GM23248 (cell line): ENCODE data around the gene AKR1C3. TPM values are rescaled to one million over a fixed set of nuclear protein-coding genes. Genes with fewer than 3 reads are reported as not detected.

Experiments used
- DNase-seq: peaks from one replicate; pipeline ENCODE4 v3.0.0-alpha.2; 2015
- H2AFZ ChIP-seq: fragments of 200-600 bp; sonication (generic); 2 replicates; pipeline ENCODE4 v1.6.1; 2016; ENCODE audit warnings: antibody characterized with exemption
- H3F3A ChIP-seq: fragments of 200-600 bp; sonication (generic); 2 replicates; pipeline ENCODE4 v1.6.1; 2016; ENCODE audit warnings: mild to moderate bottlenecking, antibody characterized with exemption, mixed run types; ENCODE audit not compliant: insufficient read depth
- H3K27ac ChIP-seq: fragments of 200-600 bp; sonication (generic); 2 replicates; pipeline ENCODE4 v1.5.1; 2016; ENCODE audit warnings: mild to moderate bottlenecking
- H3K27me3 ChIP-seq: fragments of 200-600 bp; sonication (generic); replicated peaks from 2 replicates; pipeline ENCODE4 v1.6.1; 2016; ENCODE audit warnings: mild to moderate bottlenecking; ENCODE audit not compliant: insufficient read depth
- H3K36me3 ChIP-seq: fragments of 200-600 bp; sonication (generic); 2 replicates; pipeline ENCODE4 v1.6.1; 2016; ENCODE audit warnings: low read depth, mild to moderate bottlenecking
- H3K4me1 ChIP-seq: fragments of 200-600 bp; sonication (generic); 2 replicates; pipeline ENCODE4 v1.6.1; 2016; ENCODE audit warnings: mild to moderate bottlenecking; ENCODE audit not compliant: insufficient read depth
- H3K4me2 ChIP-seq: fragments of 200-600 bp; sonication (generic); one replicate; pipeline ENCODE4 v1.6.1; 2016; ENCODE audit warnings: mild to moderate bottlenecking; ENCODE audit not compliant: unreplicated experiment
- H3K4me3 ChIP-seq: fragments of 200-600 bp; sonication (generic); 2 replicates; pipeline ENCODE4 v1.5.1; 2016; ENCODE audit warnings: mild to moderate bottlenecking
- H3K79me2 ChIP-seq: fragments of 200-600 bp; sonication (generic); 2 replicates; pipeline ENCODE4 v1.6.1; 2016; ENCODE audit warnings: mild to moderate bottlenecking; ENCODE audit not compliant: insufficient read depth
- H3K9ac ChIP-seq: fragments of 200-600 bp; sonication (generic); 2 replicates; pipeline ENCODE4 v1.6.1; 2016; ENCODE audit warnings: mild to moderate bottlenecking
- H3K9me2 ChIP-seq: fragments of 200-600 bp; sonication (generic); 2 replicates; pipeline ENCODE4 v1.6.1; 2016; ENCODE audit warnings: mixed run types, mild to moderate bottlenecking, moderate library complexity; ENCODE audit not compliant: insufficient read depth
- H3K9me3 ChIP-seq: fragments of 200-600 bp; sonication (generic); one replicate; pipeline ENCODE4 v1.6.1; 2017; ENCODE audit warnings: low read depth
- H4K20me1 ChIP-seq: fragments of 200-600 bp; sonication (generic); 2 replicates; pipeline ENCODE4 v1.6.0; 2016; ENCODE audit not compliant: insufficient read depth
- EZH2 ChIP-seq: fragments of 200-600 bp; sonication (generic); IDR thresholded peaks from 2 replicates; pipeline ENCODE4 v1.6.1; 2018; ENCODE audit warnings: antibody characterized with exemption, mild to moderate bottlenecking; ENCODE audit not compliant: insufficient read depth, poor library complexity, severe bottlenecking
- EZH2phosphoT487 ChIP-seq: fragments of 200-600 bp; sonication (generic); IDR thresholded peaks from 2 replicates; pipeline ENCODE4 v1.6.1; 2018; ENCODE audit warnings: antibody characterized with exemption, moderate library complexity, mild to moderate bottlenecking, low read depth; ENCODE audit not compliant: insufficient read depth
- WGBS, 2 experiments: methylation state at CpG; one replicate each; pipeline ENCODE4 v1.1.6; 2015 to 2017; ENCODE audit warnings: low lambda C conversion rate in 2 of 2, low coverage in 1 of 2; ENCODE audit errors: missing lambda C conversion rate in 2 of 2; 5-methylcytosine and 5-hydroxymethylcytosine counted together
- in situ Hi-C: fragments of 300-500 bp; cut with MboI; formaldehyde crosslinking; loops from 2 replicates; pipeline ENCODE4 v1.15.0; 2020
- polyA plus RNA-seq: library from polyadenylated mRNA; unstranded; fragments of >200 nt; fragmentation: Nextera tagmentation; extraction: Ambion mirVana; gene quantifications from 2 replicates; pipeline ENCODE4 v1.2.1, GENCODE V29; 2016
- total RNA-seq: library from RNA; depleted of rRNA; stranded (reverse); fragments of >200 nt; shearing (Covaris generic); gene quantifications from 2 replicates; pipeline ENCODE4 v1.2.3, GENCODE V29; 2014

AKR1C3 gene
- total and polyA plus RNA-seq, 2 experiments from 2014 or later = 23.2 to 51.8 TPM

GRCh38 chr10:5081091-5081490 lies 13.1 kb upstream of the AKR1C3 start:
- H3K4me2 ChIP-seq = no peak overlapping the region
- H3K9ac ChIP-seq = no peak overlapping the region
- H3K4me1 ChIP-seq = peaks cover 10% of the 10 kb centered on the region
- no peak for TF ChIP-seq EZH2
- no peak for TF ChIP-seq EZH2phosphoT487
- H3F3A ChIP-seq = no peaks in the 10 kb centered on the region
- no peaks in the 10 kb centered on the region for H3K9me2 ChIP-seq
- no peaks in the 10 kb centered on the region for H3K79me2 ChIP-seq
- H4K20me1 ChIP-seq = no peaks in the 10 kb centered on the region
- no peak for DNase-seq
- no peaks in the 10 kb centered on the region for H3K27me3 ChIP-seq
- H3K36me3 ChIP-seq = no peaks in the 10 kb centered on the region
- H3K9me3 ChIP-seq = no peaks in the 10 kb centered on the region
- H3K27ac ChIP-seq = no peak overlapping the region
- no peak overlapping the region for H2AFZ ChIP-seq
- 96 to 100% methylated on average over 1 of the region's 1 CpG for WGBS, 2 experiments
- in situ Hi-C loops = no loop called here
- H3K4me3 ChIP-seq = no peak overlapping the region

GRCh38 chr10:5088703-5089261 lies 5.4 kb upstream of the AKR1C3 start:
- Histone ChIP-seq H3K36me3 (no peaks in the 10 kb centered on the region), H3K79me2 (no peaks in the 10 kb centered on the region), H3K9ac (no peak overlapping the region), H3F3A (no peaks in the 10 kb centered on the region), H2AFZ (no peak overlapping the region), H3K4me2 (no peak overlapping the region), H3K9me2 (no peaks in the 10 kb centered on the region), H4K20me1 (no peaks in the 10 kb centered on the region), H3K4me1 (peaks cover 6% of the 10 kb centered on the region; the same call in 1 of the 2 replicates), H3K27me3 (no peaks in the 10 kb centered on the region), H3K9me3 (no peaks in the 10 kb centered on the region), H3K4me3 (no peak overlapping the region), H3K27ac (no peak overlapping the region)
- in situ Hi-C loops = no loop called here
- no peak for DNase-seq
- WGBS, 2 experiments = 74 to 80% methylated on average over 2 of the region's 2 CpGs
- TF ChIP-seq EZH2 (no peak), EZH2phosphoT487 (no peak)

DNA sequence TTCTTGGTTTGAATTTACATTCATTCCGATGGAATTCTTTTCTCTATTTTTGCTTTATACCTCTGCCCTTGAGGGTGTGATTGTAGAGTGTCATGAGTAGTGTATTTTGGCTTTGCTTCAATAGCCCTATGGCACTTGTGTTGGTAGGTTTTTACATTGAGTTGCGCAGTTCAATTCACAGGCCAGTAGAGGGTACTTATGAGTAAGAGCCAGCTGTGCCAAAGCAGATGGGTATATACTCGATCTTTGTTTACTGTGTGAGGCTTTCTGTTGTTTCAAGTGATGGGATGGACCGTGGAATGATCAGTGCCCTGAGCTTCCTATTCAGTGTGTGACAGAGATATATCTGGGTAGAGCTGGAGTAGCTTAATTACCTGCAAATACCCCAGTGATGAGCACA lies 4.3 kb upstream of the AKR1C3 start:
- Histone ChIP-seq H3K27me3 (no peaks in the 10 kb centered on the region), H3K36me3 (no peaks in the 10 kb centered on the region), H4K20me1 (no peaks in the 10 kb centered on the region), H3K9me3 (no peaks in the 10 kb centered on the region), H3K4me2 (no peak overlapping the region), H3K79me2 (no peaks in the 10 kb centered on the region), H3K4me1 (peaks cover 7% of the 10 kb centered on the region; the same call in 1 of the 2 replicates), H3K4me3 (no peak overlapping the region), H2AFZ (peak overlapping the region; percentile 16; the same call in 1 of the 2 replicates), H3K9me2 (no peaks in the 10 kb centered on the region), H3K9ac (no peak overlapping the region), H3K27ac (no peak overlapping the region), H3F3A (0 out of 2 replicates have a peak, but pooled peaks cover 4% of the 10 kb centered on the region)
- DNase-seq = peak; percentile 63
- no peak for TF ChIP-seq EZH2phosphoT487
- TF ChIP-seq EZH2 = no peak
- in situ Hi-C loops = loop anchor here (10.0 kb wide), 2 partner anchors 65 to 235 kb away; no protein-coding TSS in a partner anchor
- 51 to 59% methylated on average over 4 of the region's 4 CpGs for WGBS, 2 experiments

DNA sequence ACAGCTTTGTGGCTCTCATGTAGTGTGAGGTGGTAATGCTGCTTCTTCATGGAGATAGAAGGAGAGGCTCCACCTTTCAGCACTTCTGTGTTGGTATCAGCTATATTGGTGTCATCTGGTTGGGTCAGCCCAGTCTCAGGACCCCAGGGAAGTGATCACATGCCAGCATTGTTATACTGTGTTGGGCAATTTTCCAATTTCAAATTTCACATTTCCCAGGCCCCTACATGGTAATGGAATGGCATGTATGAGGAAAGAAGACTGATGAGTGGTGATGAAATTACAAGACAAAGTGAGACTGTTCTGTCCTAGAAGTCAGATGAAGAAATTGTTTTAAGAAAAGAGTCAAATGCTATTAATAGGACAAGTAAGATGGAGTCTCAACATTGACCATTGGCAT lies 3.7 kb upstream of the AKR1C3 start:
- DNase-seq = no peak
- H3K9ac ChIP-seq = no peak overlapping the region

More for the DNA sequence above, 3.7 kb upstream of the AKR1C3 start:
- Histone ChIP-seq H3F3A (0 out of 2 replicates have a peak, but pooled peaks cover 4% of the 10 kb centered on the region), H3K4me1 (peaks cover 12% of the 10 kb centered on the region; the same call in 1 of the 2 replicates), H3K27ac (no peak overlapping the region), H3K9me2 (no peaks in the 10 kb centered on the region), H3K4me3 (no peak overlapping the region), H2AFZ (no peak overlapping the region), H3K27me3 (no peaks in the 10 kb centered on the region), H3K4me2 (no peak overlapping the region), H3K79me2 (no peaks in the 10 kb centered on the region), H3K9me3 (no peaks in the 10 kb centered on the region), H4K20me1 (no peaks in the 10 kb centered on the region), H3K36me3 (no peaks in the 10 kb centered on the region)
- in situ Hi-C loops = loop anchor here (10.0 kb wide), 2 partner anchors 66 to 236 kb away; no protein-coding TSS in a partner anchor
- TF ChIP-seq EZH2phosphoT487 (no peak), EZH2 (no peak)
